GM11168 (cell line): ENCODE measurements around the gene DUSP8.
"Not testable (repeated sequence)": the region's sequence is repeated elsewhere in the genome, so short reads cannot be mapped to it uniquely, and the experiment has no call there.

Experiments
- in situ Hi-C: fragments of 300-500 bp; cut with MboI; formaldehyde crosslinking; loops from one replicate; pipeline ENCODE4 v1.12.0; 2022; ENCODE audit warnings: low sequenced_read_pairs; ENCODE audit not compliant: unreplicated experiment

The DUSP8 gene

GRCh38 chr11:1589191-1589963 lies 17.3 kb upstream of the DUSP8 start:
- in situ Hi-C loops = not testable (repeated sequence)

- in situ Hi-C loops = no loop called here
Measured at GRCh38 chr11:1586699-1587098, 14.6 kb upstream of the DUSP8 start.

GRCh38 chr11:1584661-1585370 lies 12.7 kb upstream of the DUSP8 start, which contains the start of gene KRTAP5-1:
KRTAP5-1 (minus strand) TSS chr11:1585283; CDS start chr11:1585249, 34 bp downstream.
- in situ Hi-C loops = not testable (repeated sequence)

GRCh38 chr11:1582909-1583308 lies 10.8 kb upstream of the DUSP8 start:
- in situ Hi-C loops = not testable (repeated sequence)

- in situ Hi-C loops = no loop called here
Measured at GRCh38 chr11:1581976-1582375, 9.9 kb upstream of the DUSP8 start.

GRCh38 chr11:1576825-1577224 lies 4.8 kb upstream of the DUSP8 start:
- in situ Hi-C loops = no loop called here

- in situ Hi-C loops = not testable (repeated sequence)
Measured at GRCh38 chr11:1575756-1576155, 3.7 kb upstream of the DUSP8 start.

GRCh38 chr11:1574933-1575242 lies 2.8 kb upstream of the DUSP8 start:
- in situ Hi-C loops = no loop called here

- in situ Hi-C loops = no loop called here
Measured at GRCh38 chr11:1574238-1574932, 2.3 kb upstream of the DUSP8 start.

- in situ Hi-C loops = no loop called here
Measured at GRCh38 chr11:1573903-1574237, 1.8 kb upstream of the DUSP8 start.

GRCh38 chr11:1573077-1573902 lies 1.2 kb upstream of the DUSP8 start:
- in situ Hi-C loops = no loop called here

GRCh38 chr11:1571760-1572196 lies 293 bp downstream of the DUSP8 start:
- in situ Hi-C loops = no loop called here

- in situ Hi-C loops = no loop called here
Measured at GRCh38 chr11:1570896-1571759, 943 bp downstream of the DUSP8 start.

GRCh38 chr11:1570531-1570895 lies 1.6 kb downstream of the DUSP8 start:
- in situ Hi-C loops = no loop called here

GRCh38 chr11:1570001-1570453 lies 2.0 kb downstream of the DUSP8 start:
- in situ Hi-C loops = no loop called here

GRCh38 chr11:1569251-1569780 lies 2.8 kb downstream of the DUSP8 start:
- in situ Hi-C loops = no loop called here

- in situ Hi-C loops = no loop called here
Measured at GRCh38 chr11:1568441-1568911, 3.6 kb downstream of the DUSP8 start.

GRCh38 chr11:1567721-1568100 lies 4.4 kb downstream of the DUSP8 start:
- in situ Hi-C loops = no loop called here

- in situ Hi-C loops = no loop called here
Measured at GRCh38 chr11:1567052-1567720, 4.9 kb downstream of the DUSP8 start.
